HEK293 (cell line): ENCODE data around the gene QRICH1.

ENCODE experiments used
- BCL11A ChIP-seq: fragments of 450-650 bp; formaldehyde crosslinking; IDR thresholded peaks from 2 replicates; pipeline ENCODE4 v1.5.1; 2016; ENCODE audit warnings: low read depth, missing biosample characterization, missing genetic modification characterization
- IKZF3 ChIP-seq: fragments of 450-650 bp; IDR thresholded peaks from 2 replicates; pipeline ENCODE4 v1.5.0; 2018; ENCODE audit warnings: missing biosample characterization, mild to moderate bottlenecking, missing genetic modification characterization, moderate library complexity
- KLF10 ChIP-seq: fragments of 450-650 bp; IDR thresholded peaks from 2 replicates; pipeline ENCODE4 v1.5.1; 2018; ENCODE audit warnings: missing biosample characterization, mild to moderate bottlenecking, missing genetic modification characterization
- KLF16 ChIP-seq: fragments of 450-650 bp; formaldehyde crosslinking; IDR thresholded peaks from 2 replicates; pipeline ENCODE4 v1.5.1; 2017; ENCODE audit warnings: missing biosample characterization, missing genetic modification characterization
- KLF7 ChIP-seq: fragments of 450-650 bp; formaldehyde crosslinking; IDR thresholded peaks from 2 replicates; pipeline ENCODE4 v1.5.1; 2016; ENCODE audit warnings: missing biosample characterization, missing genetic modification characterization, borderline replicate concordance
- KLF8 ChIP-seq: fragments of 450-650 bp; formaldehyde crosslinking; IDR thresholded peaks from 2 replicates; pipeline ENCODE4 v1.5.1; 2016; ENCODE audit warnings: missing biosample characterization, missing genetic modification characterization
- MZF1 ChIP-seq: fragments of 450-650 bp; formaldehyde crosslinking; IDR thresholded peaks from 2 replicates; pipeline ENCODE4 v1.5.1; 2017; ENCODE audit warnings: missing biosample characterization, missing genetic modification characterization, borderline replicate concordance
- OVOL3 ChIP-seq: fragments of 450-650 bp; formaldehyde crosslinking; IDR thresholded peaks from 2 replicates; pipeline ENCODE4 v1.5.1; 2016; ENCODE audit warnings: missing biosample characterization, missing genetic modification characterization
- TCF7L2 ChIP-seq: IDR thresholded peaks from 2 replicates; pipeline ENCODE4 v1.6.1; 2011; ENCODE audit warnings: low read depth, mild to moderate bottlenecking, inconsistent platforms, low read length, moderate library complexity, borderline replicate concordance
- ZBTB17 ChIP-seq: fragments of 450-650 bp; formaldehyde crosslinking; IDR thresholded peaks from 2 replicates; pipeline ENCODE4 v1.5.1; 2016; ENCODE audit warnings: missing biosample characterization, missing genetic modification characterization
- ZBTB20 ChIP-seq: fragments of 450-650 bp; formaldehyde crosslinking; IDR thresholded peaks from 2 replicates; pipeline ENCODE4 v1.5.1; 2016; ENCODE audit warnings: missing biosample characterization, missing genetic modification characterization
- ZBTB48 ChIP-seq: fragments of 450-650 bp; formaldehyde crosslinking; IDR thresholded peaks from 2 replicates; pipeline ENCODE4 v1.5.1; 2016; ENCODE audit warnings: missing biosample characterization, missing genetic modification characterization
- ZNF114 ChIP-seq: fragments of 450-650 bp; formaldehyde crosslinking; IDR thresholded peaks from 2 replicates; pipeline ENCODE4 v1.5.0; 2017; ENCODE audit warnings: missing biosample characterization, missing genetic modification characterization
- ZNF157 ChIP-seq: fragments of 450-650 bp; formaldehyde crosslinking; IDR thresholded peaks from 2 replicates; pipeline ENCODE4 v1.5.1; 2016; ENCODE audit warnings: missing biosample characterization, missing genetic modification characterization
- ZNF18 ChIP-seq: fragments of 450-650 bp; formaldehyde crosslinking; IDR thresholded peaks from 2 replicates; pipeline ENCODE4 v1.5.1; 2016; ENCODE audit warnings: missing biosample characterization, missing genetic modification characterization
- ZNF239 ChIP-seq: fragments of 450-650 bp; formaldehyde crosslinking; IDR thresholded peaks from 2 replicates; pipeline ENCODE4 v1.5.1; 2016; ENCODE audit warnings: missing biosample characterization, missing genetic modification characterization
- ZNF248 ChIP-seq: fragments of 450-650 bp; formaldehyde crosslinking; IDR thresholded peaks from 2 replicates; pipeline ENCODE4 v1.5.1; 2017; ENCODE audit warnings: missing biosample characterization, missing genetic modification characterization
- ZNF350 ChIP-seq: fragments of 450-650 bp; formaldehyde crosslinking; IDR thresholded peaks from 2 replicates; pipeline ENCODE4 v1.5.0; 2017; ENCODE audit warnings: missing biosample characterization, mild to moderate bottlenecking, missing genetic modification characterization
- ZNF366 ChIP-seq: fragments of 450-650 bp; formaldehyde crosslinking; conservative IDR thresholded peaks from 2 replicates; pipeline ENCODE4 v1.5.1; 2016; ENCODE audit warnings: missing biosample characterization, missing genetic modification characterization
- ZNF423 ChIP-seq: fragments of 450-650 bp; formaldehyde crosslinking; IDR thresholded peaks from 2 replicates; pipeline ENCODE4 v1.5.1; 2016; ENCODE audit warnings: missing biosample characterization, missing genetic modification characterization
- ZNF473 ChIP-seq: fragments of 450-650 bp; formaldehyde crosslinking; IDR thresholded peaks from 2 replicates; pipeline ENCODE4 v1.5.1; 2017; ENCODE audit warnings: missing biosample characterization, missing genetic modification characterization
- ZNF555 ChIP-seq: fragments of 450-650 bp; formaldehyde crosslinking; conservative IDR thresholded peaks from 2 replicates; pipeline ENCODE4 v1.5.1; 2017; ENCODE audit warnings: missing biosample characterization, mild to moderate bottlenecking, missing genetic modification characterization, inconsistent platforms
- ZNF596 ChIP-seq: fragments of 450-650 bp; IDR thresholded peaks from 2 replicates; pipeline ENCODE4 v1.5.0; 2018; ENCODE audit warnings: missing biosample characterization, mild to moderate bottlenecking, missing genetic modification characterization, moderate library complexity
- ZNF660 ChIP-seq: fragments of 450-650 bp; IDR thresholded peaks from 2 replicates; pipeline ENCODE4 v1.5.1; 2018; ENCODE audit warnings: missing biosample characterization, mild to moderate bottlenecking, missing genetic modification characterization
- ZNF677 ChIP-seq: fragments of 450-650 bp; IDR thresholded peaks from 2 replicates; pipeline ENCODE4 v1.5.0; 2018; ENCODE audit warnings: missing biosample characterization, mild to moderate bottlenecking, missing genetic modification characterization, moderate library complexity
- ZNF707 ChIP-seq: fragments of 450-650 bp; formaldehyde crosslinking; IDR thresholded peaks from 2 replicates; pipeline ENCODE4 v1.5.1; 2016; ENCODE audit warnings: missing biosample characterization, missing genetic modification characterization
- ZNF777 ChIP-seq: fragments of 450-650 bp; formaldehyde crosslinking; IDR thresholded peaks from 2 replicates; pipeline ENCODE4 v1.5.1; 2017; ENCODE audit warnings: missing biosample characterization, missing genetic modification characterization, borderline replicate concordance
- ZNF785 ChIP-seq: fragments of 450-650 bp; formaldehyde crosslinking; IDR thresholded peaks from 2 replicates; pipeline ENCODE4 v1.5.1; 2016; ENCODE audit warnings: missing biosample characterization, missing genetic modification characterization
- TF ChIP-seq, protein P1 (sequence below): fragments of 450-650 bp; formaldehyde crosslinking; IDR thresholded peaks from 2 replicates; pipeline ENCODE4 v1.5.1; 2016; ENCODE audit warnings: missing biosample characterization, missing genetic modification characterization, borderline replicate concordance
- TF ChIP-seq, protein P2 (sequence below): fragments of 450-650 bp; formaldehyde crosslinking; IDR thresholded peaks from 2 replicates; pipeline ENCODE4 v1.5.1; 2016; ENCODE audit warnings: missing biosample characterization, missing genetic modification characterization

Gene QRICH1

DNA sequence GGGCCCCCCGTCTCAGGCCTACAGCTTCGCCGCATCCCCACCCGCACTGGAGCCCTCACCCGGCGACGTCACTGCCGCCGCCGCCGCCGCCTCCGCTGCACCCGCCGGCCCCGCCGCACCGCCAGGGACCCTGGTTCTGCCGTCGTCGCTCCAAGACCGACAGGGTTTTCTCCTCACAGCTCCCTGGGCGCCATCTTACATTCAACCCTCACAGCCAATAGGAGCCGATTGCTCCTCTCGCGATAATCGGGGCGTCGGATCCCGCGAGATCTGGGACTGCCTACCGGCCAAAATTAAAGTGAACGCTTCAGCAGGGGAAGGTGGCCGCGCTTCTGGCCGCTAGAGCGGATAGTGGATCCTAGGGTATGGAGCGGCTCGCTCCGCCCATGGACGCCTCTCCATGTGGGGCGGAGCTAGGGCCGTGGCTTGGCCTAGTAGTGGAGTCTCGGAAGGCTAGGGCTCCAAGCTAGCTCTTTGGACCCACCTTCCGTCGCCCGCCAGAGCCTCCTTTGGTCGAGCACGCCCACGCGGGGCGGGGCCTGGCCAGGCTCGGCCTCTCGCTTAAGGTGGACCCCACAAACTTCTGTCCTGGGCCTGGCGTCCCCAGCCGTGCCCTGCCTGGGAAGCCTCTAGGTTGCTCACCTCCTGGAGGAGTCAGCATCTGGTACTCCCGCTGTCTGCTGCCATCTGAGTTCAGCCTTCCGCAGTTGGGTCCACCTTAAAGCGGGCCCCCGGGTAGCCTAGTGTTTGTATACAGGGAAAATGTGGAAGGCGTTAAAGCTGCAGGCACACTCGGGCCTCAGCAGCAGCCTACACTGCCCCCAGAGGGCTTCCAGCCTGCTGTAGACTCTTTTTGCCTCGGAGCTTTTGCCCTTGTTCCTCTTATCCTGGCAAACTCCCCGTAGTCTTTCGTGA lies at the start of gene QRICH1 (continued):
- TF ChIP-seq ZBTB20 (peak; percentile 19), ZNF677 (tag by site-specific recombination) (no peak), OVOL3 (no peak), ZBTB17 (tag by site-specific recombination) (peak; percentile 92), KLF8 (tag by site-specific recombination) (peak; percentile 82), KLF7 (tag by site-specific recombination) (0 out of 2 replicates have a peak, but pooled peaks have one; percentile 32), TCF7L2 (no peak), ZNF366 (tag by site-specific recombination) (no peak), ZNF18 (no peak), ZNF350 (tag by site-specific recombination) (no peak), ZNF239 (tag by site-specific recombination) (no peak), ZNF473 (tag by site-specific recombination) (no peak), ZNF785 (tag by site-specific recombination) (no peak), ZNF423 (tag by site-specific recombination) (no peak), BCL11A (tag by site-specific recombination) (no peak), ZNF114 (no peak), KLF10 (tag by site-specific recombination) (peak; percentile 60; the same call in 1 of the 2 replicates), KLF16 (tag by site-specific recombination) (peak; percentile 58), ZBTB48 (tag by site-specific recombination) (no peak), ZNF157 (no peak), MZF1 (no peak), ZNF555 (tag by site-specific recombination) (no peak), ZNF660 (tag by site-specific recombination) (peak; percentile 87), ZNF596 (tag by site-specific recombination) (no peak), IKZF3 (peak; percentile 30; the same call in 1 of the 2 replicates), ZNF248 (tag by site-specific recombination) (no peak), ZNF777 (tag by site-specific recombination) (no peak), ZNF707 (tag by site-specific recombination) (no peak)
- TF ChIP-seq, protein P1, sequence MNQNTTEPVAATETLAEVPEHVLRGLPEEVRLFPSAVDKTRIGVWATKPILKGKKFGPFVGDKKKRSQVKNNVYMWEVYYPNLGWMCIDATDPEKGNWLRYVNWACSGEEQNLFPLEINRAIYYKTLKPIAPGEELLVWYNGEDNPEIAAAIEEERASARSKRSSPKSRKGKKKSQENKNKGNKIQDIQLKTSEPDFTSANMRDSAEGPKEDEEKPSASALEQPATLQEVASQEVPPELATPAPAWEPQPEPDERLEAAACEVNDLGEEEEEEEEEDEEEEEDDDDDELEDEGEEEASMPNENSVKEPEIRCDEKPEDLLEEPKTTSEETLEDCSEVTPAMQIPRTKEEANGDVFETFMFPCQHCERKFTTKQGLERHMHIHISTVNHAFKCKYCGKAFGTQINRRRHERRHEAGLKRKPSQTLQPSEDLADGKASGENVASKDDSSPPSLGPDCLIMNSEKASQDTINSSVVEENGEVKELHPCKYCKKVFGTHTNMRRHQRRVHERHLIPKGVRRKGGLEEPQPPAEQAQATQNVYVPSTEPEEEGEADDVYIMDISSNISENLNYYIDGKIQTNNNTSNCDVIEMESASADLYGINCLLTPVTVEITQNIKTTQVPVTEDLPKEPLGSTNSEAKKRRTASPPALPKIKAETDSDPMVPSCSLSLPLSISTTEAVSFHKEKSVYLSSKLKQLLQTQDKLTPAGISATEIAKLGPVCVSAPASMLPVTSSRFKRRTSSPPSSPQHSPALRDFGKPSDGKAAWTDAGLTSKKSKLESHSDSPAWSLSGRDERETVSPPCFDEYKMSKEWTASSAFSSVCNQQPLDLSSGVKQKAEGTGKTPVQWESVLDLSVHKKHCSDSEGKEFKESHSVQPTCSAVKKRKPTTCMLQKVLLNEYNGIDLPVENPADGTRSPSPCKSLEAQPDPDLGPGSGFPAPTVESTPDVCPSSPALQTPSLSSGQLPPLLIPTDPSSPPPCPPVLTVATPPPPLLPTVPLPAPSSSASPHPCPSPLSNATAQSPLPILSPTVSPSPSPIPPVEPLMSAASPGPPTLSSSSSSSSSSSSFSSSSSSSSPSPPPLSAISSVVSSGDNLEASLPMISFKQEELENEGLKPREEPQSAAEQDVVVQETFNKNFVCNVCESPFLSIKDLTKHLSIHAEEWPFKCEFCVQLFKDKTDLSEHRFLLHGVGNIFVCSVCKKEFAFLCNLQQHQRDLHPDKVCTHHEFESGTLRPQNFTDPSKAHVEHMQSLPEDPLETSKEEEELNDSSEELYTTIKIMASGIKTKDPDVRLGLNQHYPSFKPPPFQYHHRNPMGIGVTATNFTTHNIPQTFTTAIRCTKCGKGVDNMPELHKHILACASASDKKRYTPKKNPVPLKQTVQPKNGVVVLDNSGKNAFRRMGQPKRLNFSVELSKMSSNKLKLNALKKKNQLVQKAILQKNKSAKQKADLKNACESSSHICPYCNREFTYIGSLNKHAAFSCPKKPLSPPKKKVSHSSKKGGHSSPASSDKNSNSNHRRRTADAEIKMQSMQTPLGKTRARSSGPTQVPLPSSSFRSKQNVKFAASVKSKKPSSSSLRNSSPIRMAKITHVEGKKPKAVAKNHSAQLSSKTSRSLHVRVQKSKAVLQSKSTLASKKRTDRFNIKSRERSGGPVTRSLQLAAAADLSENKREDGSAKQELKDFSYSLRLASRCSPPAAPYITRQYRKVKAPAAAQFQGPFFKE (tag by site-specific recombination), result no peak
- TF ChIP-seq, protein P2, sequence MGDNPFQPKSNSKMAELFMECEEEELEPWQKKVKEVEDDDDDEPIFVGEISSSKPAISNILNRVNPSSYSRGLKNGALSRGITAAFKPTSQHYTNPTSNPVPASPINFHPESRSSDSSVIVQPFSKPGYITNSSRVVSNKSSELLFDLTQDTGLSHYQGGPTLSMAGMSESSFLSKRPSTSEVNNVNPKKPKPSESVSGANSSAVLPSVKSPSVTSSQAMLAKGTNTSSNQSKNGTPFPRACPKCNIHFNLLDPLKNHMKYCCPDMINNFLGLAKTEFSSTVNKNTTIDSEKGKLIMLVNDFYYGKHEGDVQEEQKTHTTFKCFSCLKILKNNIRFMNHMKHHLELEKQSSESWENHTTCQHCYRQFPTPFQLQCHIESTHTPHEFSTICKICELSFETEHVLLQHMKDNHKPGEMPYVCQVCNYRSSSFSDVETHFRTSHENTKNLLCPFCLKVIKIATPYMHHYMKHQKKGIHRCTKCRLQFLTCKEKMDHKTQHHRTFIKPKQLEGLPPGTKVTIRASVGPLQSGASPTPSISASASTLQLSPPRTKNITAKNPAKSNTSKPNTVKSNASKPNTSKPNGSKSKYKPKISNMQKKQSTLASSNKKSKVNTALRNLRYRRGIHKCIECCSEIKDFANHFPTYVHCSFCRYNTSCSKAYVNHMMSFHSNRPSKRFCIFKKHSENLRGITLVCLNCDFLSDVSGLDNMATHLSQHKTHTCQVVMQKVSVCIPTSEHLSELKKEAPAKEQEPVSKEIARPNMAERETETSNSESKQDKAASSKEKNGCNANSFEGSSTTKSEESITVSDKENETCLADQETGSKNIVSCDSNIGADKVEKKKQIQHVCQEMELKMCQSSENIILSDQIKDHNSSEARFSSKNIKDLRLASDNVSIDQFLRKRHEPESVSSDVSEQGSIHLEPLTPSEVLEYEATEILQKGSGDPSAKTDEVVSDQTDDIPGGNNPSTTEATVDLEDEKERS (tag by site-specific recombination), result no peak
